ENCODE data around the gene PER2. TPM values are rescaled to one million over a fixed set of nuclear protein-coding genes. Genes with fewer than 3 reads are reported as not detected.
A peak's percentile ranks its signal among the peaks of the same experiment; 100 is the strongest.

Gene PER2
- total RNA-seq, 1 experiment from 2014 or later: 6.6 TPM

DNA sequence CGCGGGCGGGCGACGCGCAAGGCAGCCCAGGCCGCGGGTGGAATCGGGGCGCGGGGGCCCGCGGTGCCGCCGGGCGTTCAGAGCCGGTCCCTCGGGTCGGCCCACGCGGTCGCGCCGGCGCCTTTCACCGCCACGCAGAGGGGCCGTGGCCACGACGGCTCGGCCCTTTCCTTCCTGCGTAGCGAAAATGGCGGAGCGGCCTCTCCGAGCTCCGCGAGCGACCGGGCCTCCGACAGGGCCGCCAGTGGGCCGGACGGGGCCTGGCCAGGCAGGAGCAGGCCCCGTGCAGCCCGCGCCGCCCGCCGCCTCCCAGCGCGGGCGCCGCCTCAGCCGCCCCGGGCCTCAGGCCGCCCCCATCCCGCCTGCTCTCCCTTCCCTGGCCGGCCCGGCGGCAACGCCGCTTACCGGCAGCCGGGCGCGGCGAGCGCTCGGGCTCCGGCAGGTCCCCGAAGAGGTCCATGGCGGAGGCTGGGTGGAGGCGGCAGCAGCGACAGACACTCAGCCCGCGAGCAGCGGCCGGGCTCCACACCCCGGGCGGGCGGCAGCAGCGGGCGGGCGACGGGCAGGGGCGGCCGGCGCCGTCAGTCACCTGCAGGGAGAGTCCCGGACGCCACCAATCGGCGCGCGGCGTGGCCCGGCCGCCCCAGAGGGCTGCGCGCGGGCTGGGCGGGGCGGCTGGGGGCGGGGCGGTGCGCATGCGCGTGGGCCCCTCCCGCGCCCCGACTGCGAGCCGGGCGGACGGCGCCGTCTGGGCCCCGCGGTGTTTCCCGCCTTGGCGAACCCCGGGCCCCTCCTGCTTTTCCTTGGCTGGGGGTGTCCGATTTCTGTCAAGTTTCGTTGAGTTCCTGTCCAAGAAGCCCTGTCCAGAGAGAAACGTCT lies 85.1 kb downstream of the PER2 start, which contains the start of gene ILKAP (continued):
- TF ChIP-seq, protein P1, sequence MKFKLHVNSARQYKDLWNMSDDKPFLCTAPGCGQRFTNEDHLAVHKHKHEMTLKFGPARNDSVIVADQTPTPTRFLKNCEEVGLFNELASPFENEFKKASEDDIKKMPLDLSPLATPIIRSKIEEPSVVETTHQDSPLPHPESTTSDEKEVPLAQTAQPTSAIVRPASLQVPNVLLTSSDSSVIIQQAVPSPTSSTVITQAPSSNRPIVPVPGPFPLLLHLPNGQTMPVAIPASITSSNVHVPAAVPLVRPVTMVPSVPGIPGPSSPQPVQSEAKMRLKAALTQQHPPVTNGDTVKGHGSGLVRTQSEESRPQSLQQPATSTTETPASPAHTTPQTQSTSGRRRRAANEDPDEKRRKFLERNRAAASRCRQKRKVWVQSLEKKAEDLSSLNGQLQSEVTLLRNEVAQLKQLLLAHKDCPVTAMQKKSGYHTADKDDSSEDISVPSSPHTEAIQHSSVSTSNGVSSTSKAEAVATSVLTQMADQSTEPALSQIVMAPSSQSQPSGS (CRISPR knock-in tag; IDR thresholded peaks at IDR 0.05; ENCODE audit: borderline replicate concordance, low read depth): no peak
- TF ChIP-seq NR3C1 (CRISPR knock-in tag; conservative IDR thresholded peaks at IDR 0.05; ENCODE audit: low read depth): no peak
- no peak for TF ChIP-seq SMAD4 (CRISPR knock-in tag; IDR thresholded peaks at IDR 0.05)
- TF ChIP-seq ZNF232 (CRISPR knock-in tag; IDR thresholded peaks at IDR 0.05): no peak
- peak; percentile 79 for TF ChIP-seq SP1 (CRISPR knock-in tag; conservative IDR thresholded peaks at IDR 0.05)
- no peak for TF ChIP-seq KAT7 (CRISPR knock-in tag; IDR thresholded peaks at IDR 0.05; ENCODE audit: borderline replicate concordance)
- TF ChIP-seq ZNF317 (CRISPR knock-in tag; IDR thresholded peaks at IDR 0.05; ENCODE audit: borderline replicate concordance, low read depth): no peak
- TF ChIP-seq TP53 (CRISPR knock-in tag; IDR thresholded peaks at IDR 0.05): no peak
- TF ChIP-seq, protein P2, sequence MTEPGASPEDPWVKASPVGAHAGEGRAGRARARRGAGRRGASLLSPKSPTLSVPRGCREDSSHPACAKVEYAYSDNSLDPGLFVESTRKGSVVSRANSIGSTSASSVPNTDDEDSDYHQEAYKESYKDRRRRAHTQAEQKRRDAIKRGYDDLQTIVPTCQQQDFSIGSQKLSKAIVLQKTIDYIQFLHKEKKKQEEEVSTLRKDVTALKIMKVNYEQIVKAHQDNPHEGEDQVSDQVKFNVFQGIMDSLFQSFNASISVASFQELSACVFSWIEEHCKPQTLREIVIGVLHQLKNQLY (CRISPR knock-in tag; IDR thresholded peaks at IDR 0.05): no peak
- TF ChIP-seq NFE2L1 (CRISPR knock-in tag; IDR thresholded peaks at IDR 0.05): 0 out of 2 replicates have a peak, but pooled peaks have one; percentile 25
- TF ChIP-seq MYBL2 (CRISPR knock-in tag; IDR thresholded peaks at IDR 0.05): peak; percentile 53; the same call in 1 of the 2 replicates
- TF ChIP-seq CREB1 (CRISPR knock-in tag; IDR thresholded peaks at IDR 0.05): no peak
- no peak for TF ChIP-seq ELF4 (CRISPR knock-in tag; IDR thresholded peaks at IDR 0.05; ENCODE audit: low read depth)
- TF ChIP-seq, protein P3, sequence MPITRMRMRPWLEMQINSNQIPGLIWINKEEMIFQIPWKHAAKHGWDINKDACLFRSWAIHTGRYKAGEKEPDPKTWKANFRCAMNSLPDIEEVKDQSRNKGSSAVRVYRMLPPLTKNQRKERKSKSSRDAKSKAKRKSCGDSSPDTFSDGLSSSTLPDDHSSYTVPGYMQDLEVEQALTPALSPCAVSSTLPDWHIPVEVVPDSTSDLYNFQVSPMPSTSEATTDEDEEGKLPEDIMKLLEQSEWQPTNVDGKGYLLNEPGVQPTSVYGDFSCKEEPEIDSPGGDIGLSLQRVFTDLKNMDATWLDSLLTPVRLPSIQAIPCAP (CRISPR knock-in tag; IDR thresholded peaks at IDR 0.05): no peak
- no peak for TF ChIP-seq CREM (CRISPR knock-in tag; IDR thresholded peaks at IDR 0.05)
- no peak for TF ChIP-seq ZNF138 (CRISPR knock-in tag; conservative IDR thresholded peaks at IDR 0.05)
- TF ChIP-seq, protein P4, sequence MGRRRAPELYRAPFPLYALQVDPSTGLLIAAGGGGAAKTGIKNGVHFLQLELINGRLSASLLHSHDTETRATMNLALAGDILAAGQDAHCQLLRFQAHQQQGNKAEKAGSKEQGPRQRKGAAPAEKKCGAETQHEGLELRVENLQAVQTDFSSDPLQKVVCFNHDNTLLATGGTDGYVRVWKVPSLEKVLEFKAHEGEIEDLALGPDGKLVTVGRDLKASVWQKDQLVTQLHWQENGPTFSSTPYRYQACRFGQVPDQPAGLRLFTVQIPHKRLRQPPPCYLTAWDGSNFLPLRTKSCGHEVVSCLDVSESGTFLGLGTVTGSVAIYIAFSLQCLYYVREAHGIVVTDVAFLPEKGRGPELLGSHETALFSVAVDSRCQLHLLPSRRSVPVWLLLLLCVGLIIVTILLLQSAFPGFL (CRISPR knock-in tag; IDR thresholded peaks at IDR 0.05; ENCODE audit: borderline replicate concordance): no peak
- TF ChIP-seq FOXJ3 (CRISPR knock-in tag; IDR thresholded peaks at IDR 0.05; ENCODE audit: borderline replicate concordance): no peak
- TF ChIP-seq, protein P5, sequence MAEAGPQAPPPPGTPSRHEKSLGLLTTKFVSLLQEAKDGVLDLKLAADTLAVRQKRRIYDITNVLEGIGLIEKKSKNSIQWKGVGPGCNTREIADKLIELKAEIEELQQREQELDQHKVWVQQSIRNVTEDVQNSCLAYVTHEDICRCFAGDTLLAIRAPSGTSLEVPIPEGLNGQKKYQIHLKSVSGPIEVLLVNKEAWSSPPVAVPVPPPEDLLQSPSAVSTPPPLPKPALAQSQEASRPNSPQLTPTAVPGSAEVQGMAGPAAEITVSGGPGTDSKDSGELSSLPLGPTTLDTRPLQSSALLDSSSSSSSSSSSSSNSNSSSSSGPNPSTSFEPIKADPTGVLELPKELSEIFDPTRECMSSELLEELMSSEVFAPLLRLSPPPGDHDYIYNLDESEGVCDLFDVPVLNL (CRISPR knock-in tag; IDR thresholded peaks at IDR 0.05; ENCODE audit: borderline replicate concordance, low read depth): no peak
- TF ChIP-seq FOXK1 (CRISPR knock-in tag; IDR thresholded peaks at IDR 0.05): peak; percentile 19; the same call in 1 of the 2 replicates
